ENCODE results near the gene THRB.

The THRB gene

GRCh38 chr3:24339266-24339825 lies 155.3 kb downstream of the THRB start:
- DNase-seq (ENCODE audit: extremely low read depth, insufficient read length), result no peak
- Histone ChIP-seq H3K4me3 (replicated peaks; ENCODE audit: low read depth, low read length) (no peak overlapping the region), H3K36me3 (ENCODE audit: control insufficient read depth, insufficient read depth, low read length) (no peaks in the 10 kb centered on the region), H3K27me3 (replicated peaks; ENCODE audit: control insufficient read depth, insufficient read depth, low read length) (no peaks in the 10 kb centered on the region; the same call in 1 of the 2 replicates)
- no peak for TF ChIP-seq CTCF (IDR thresholded peaks at IDR 0.05; ENCODE audit: insufficient read depth, low read length, poor library complexity, severe bottlenecking)

- no peaks in the 10 kb centered on the region for H3K36me3 ChIP-seq (ENCODE audit: control insufficient read depth, insufficient read depth, low read length)
- DNase-seq (ENCODE audit: extremely low read depth, insufficient read length), result no peak
- no peak for TF ChIP-seq CTCF (IDR thresholded peaks at IDR 0.05; ENCODE audit: insufficient read depth, low read length, poor library complexity, severe bottlenecking)
Measured at GRCh38 chr3:24338409-24339130, 156.1 kb downstream of the THRB start.

GRCh38 chr3:24336101-24336500 lies 158.5 kb downstream of the THRB start:
- no peaks in the 10 kb centered on the region; the same call in 1 of the 2 replicates for H3K27me3 ChIP-seq (replicated peaks; ENCODE audit: control insufficient read depth, insufficient read depth, low read length)
- no peak for TF ChIP-seq CTCF (IDR thresholded peaks at IDR 0.05; ENCODE audit: insufficient read depth, low read length, poor library complexity, severe bottlenecking)
- no peak overlapping the region for H3K4me3 ChIP-seq (replicated peaks; ENCODE audit: low read depth, low read length)
- H3K36me3 ChIP-seq (ENCODE audit: control insufficient read depth, insufficient read depth, low read length), result no peaks in the 10 kb centered on the region
- DNase-seq (ENCODE audit: extremely low read depth, insufficient read length), result no peak

More at GRCh38 chr3:24338409-24339130, 156.1 kb downstream of the THRB start:
- Histone ChIP-seq H3K27me3 (replicated peaks; ENCODE audit: control insufficient read depth, insufficient read depth, low read length) (no peaks in the 10 kb centered on the region; the same call in 1 of the 2 replicates), H3K4me3 (replicated peaks; ENCODE audit: low read depth, low read length) (no peak overlapping the region)

GRCh38 chr3:24332092-24332491 lies 162.6 kb downstream of the THRB start:
- Histone ChIP-seq H3K27me3 (replicated peaks; ENCODE audit: control insufficient read depth, insufficient read depth, low read length) (no peaks in the 10 kb centered on the region), H3K4me3 (replicated peaks; ENCODE audit: low read depth, low read length) (no peak overlapping the region), H3K36me3 (ENCODE audit: control insufficient read depth, insufficient read depth, low read length) (no peaks in the 10 kb centered on the region)
- TF ChIP-seq CTCF (IDR thresholded peaks at IDR 0.05; ENCODE audit: insufficient read depth, low read length, poor library complexity, severe bottlenecking), result no peak
- DNase-seq (ENCODE audit: extremely low read depth, insufficient read length), result no peak

- TF ChIP-seq CTCF (IDR thresholded peaks at IDR 0.05; ENCODE audit: insufficient read depth, low read length, poor library complexity, severe bottlenecking), result no peak
- H3K27me3 ChIP-seq (replicated peaks; ENCODE audit: control insufficient read depth, insufficient read depth, low read length), result no peaks in the 10 kb centered on the region
- no peak for DNase-seq (ENCODE audit: extremely low read depth, insufficient read length)
- H3K36me3 ChIP-seq (ENCODE audit: control insufficient read depth, insufficient read depth, low read length), result no peaks in the 10 kb centered on the region
- no peak overlapping the region for H3K4me3 ChIP-seq (replicated peaks; ENCODE audit: low read depth, low read length)
Measured at GRCh38 chr3:24323272-24323671, 171.4 kb downstream of the THRB start.

Data from GM06990 (cell line).